Measurements from ENCODE around the gene GCHFR.

Gene GCHFR

GRCh38 chr15:40768521-40769273 lies 4.8 kb downstream of the GCHFR start:
- DNase-seq (ENCODE audit: extremely low read depth, low read depth) = no peak
- TF ChIP-seq CTCF (IDR thresholded peaks at IDR 0.05; ENCODE audit: low read depth, low read length, missing control alignments) = no peak
- no peak overlapping the region for H3K4me3 ChIP-seq (replicated peaks; ENCODE audit: low read depth, low read length)

GRCh38 chr15:40769274-40770146 lies 5.6 kb downstream of the GCHFR start, which contains the start of gene C15orf62:
Gene C15orf62, plus strand, starts transcription at chr15:40769980. Its CDS starts 516 bp downstream, at chr15:40770496.
- DNase-seq (ENCODE audit: extremely low read depth, low read depth) = no peak
- H3K4me3 ChIP-seq (replicated peaks; ENCODE audit: low read depth, low read length) = no peak within 1 kb of the TSS
- no peak for TF ChIP-seq CTCF (IDR thresholded peaks at IDR 0.05; ENCODE audit: low read depth, low read length, missing control alignments)

GRCh38 chr15:40770147-40770721 lies 6.4 kb downstream of the GCHFR start:
- no peak overlapping the region for H3K4me3 ChIP-seq (replicated peaks; ENCODE audit: low read depth, low read length)
- no peak for TF ChIP-seq CTCF (IDR thresholded peaks at IDR 0.05; ENCODE audit: low read depth, low read length, missing control alignments)
- no peak for DNase-seq (ENCODE audit: extremely low read depth, low read depth)

- no peak overlapping the region for H3K4me3 ChIP-seq (replicated peaks; ENCODE audit: low read depth, low read length)
- DNase-seq (ENCODE audit: extremely low read depth, low read depth) = no peak
- TF ChIP-seq CTCF (IDR thresholded peaks at IDR 0.05; ENCODE audit: low read depth, low read length, missing control alignments) = no peak
Observed at GRCh38 chr15:40771242-40771641, 7.4 kb downstream of the GCHFR start.

- TF ChIP-seq CTCF (IDR thresholded peaks at IDR 0.05; ENCODE audit: low read depth, low read length, missing control alignments) = no peak
- H3K4me3 ChIP-seq (replicated peaks; ENCODE audit: low read depth, low read length) = no peak overlapping the region
- DNase-seq (ENCODE audit: extremely low read depth, low read depth) = no peak
Observed at GRCh38 chr15:40772014-40772413, 8.1 kb downstream of the GCHFR start.

- no peak overlapping the region for H3K4me3 ChIP-seq (replicated peaks; ENCODE audit: low read depth, low read length)
- TF ChIP-seq CTCF (IDR thresholded peaks at IDR 0.05; ENCODE audit: low read depth, low read length, missing control alignments) = no peak
- no peak for DNase-seq (ENCODE audit: extremely low read depth, low read depth)
Observed at GRCh38 chr15:40773496-40773895, 9.6 kb downstream of the GCHFR start.

All from HFF-Myc (cell line).